Lung (tissue), 12 donors: ENCODE data around the gene FAM177A1. TPM values are rescaled to one million over a fixed set of nuclear protein-coding genes. Genes with fewer than 3 reads are reported as not detected.

ENCODE experiments used
- ATAC-seq: fragments of 200-7000 bp; cut with Tn5 transposase; one replicate; pipeline ENCODE4 v1.9.1; 2020; ENCODE audit warnings: moderate number of reproducible peaks; ENCODE audit not compliant: insufficient read depth, low FRiP score
- DNase-seq, 3 donors: peaks; one replicate each; pipeline ENCODE4 v3.0.0-alpha.2; 2013 to 2017
- H3K27ac ChIP-seq, 2 donors: one replicate each; pipeline ENCODE4 v1.5.1; 2013; ENCODE audit warnings: mild to moderate bottlenecking in 2 of 2, moderate library complexity in 2 of 2, control low read depth in 1 of 2, inconsistent platforms in 1 of 2, low read depth in 1 of 2, low read length in 1 of 2
- H3K27me3 ChIP-seq, 3 donors: one replicate each; pipeline ENCODE4 v1.5.1; 2013; ENCODE audit warnings: low read length in 2 of 3; ENCODE audit not compliant: control insufficient read depth in 3 of 3, insufficient read depth in 3 of 3
- H3K36me3 ChIP-seq, 4 donors: one replicate each; pipeline ENCODE4 v1.5.1; 2013; ENCODE audit warnings: low read length in 4 of 4, mild to moderate bottlenecking in 1 of 4, moderate library complexity in 1 of 4; ENCODE audit not compliant: control insufficient read depth in 4 of 4, insufficient read depth in 4 of 4
- H3K4me1 ChIP-seq, 5 donors: one replicate each; pipeline ENCODE4 v1.5.1; 2013; ENCODE audit warnings: low read length in 5 of 5, mild to moderate bottlenecking in 2 of 5, moderate library complexity in 1 of 5; ENCODE audit not compliant: control insufficient read depth in 5 of 5, insufficient read depth in 5 of 5
- H3K4me3 ChIP-seq: one replicate; pipeline ENCODE4 v1.5.1; 2013; ENCODE audit warnings: mild to moderate bottlenecking, control low read depth, moderate library complexity
- H3K9ac ChIP-seq, 2 donors: one replicate each; pipeline ENCODE4 v1.5.1; 2013; ENCODE audit warnings: low read length in 2 of 2, control low read depth in 1 of 2; ENCODE audit not compliant: insufficient read depth in 1 of 2
- H3K9me3 ChIP-seq, 4 donors: one replicate each; pipeline ENCODE4 v1.5.1; 2013; ENCODE audit warnings: low read length in 3 of 4, mild to moderate bottlenecking in 1 of 4, moderate library complexity in 1 of 4; ENCODE audit not compliant: control insufficient read depth in 4 of 4, insufficient read depth in 3 of 4
- CTCF ChIP-seq: IDR thresholded peaks from 2 replicates; pipeline ENCODE4 v1.5.1; 2012; ENCODE audit warnings: mild to moderate bottlenecking; ENCODE audit errors: control extremely low read depth, extremely low read depth
- WGBS, 2 donors: extraction: QIAGEN DNeasy Blood & Tissue Kit; methylation state at CpG; one replicate each; pipeline ENCODE4 v1.1.7; 2013; 5-methylcytosine and 5-hydroxymethylcytosine counted together
- polyA plus RNA-seq, 2 donors: library from polyadenylated mRNA; stranded (reverse); fragments of 200-250 nt; gene quantifications; one replicate each; pipeline ENCODE4 v1.2.1, GENCODE V29; 2013
- total RNA-seq, 2 donors: library from RNA; depleted of rRNA in 1 of 2; stranded (reverse); fragments of >200 nt in 1 of 2; gene quantifications; one replicate each; pipeline ENCODE4 v1.2.1, GENCODE V29; 2014 to 2021
- donor health status: control.
- donor health status: control.
- donor health status: Bipolar disorder and iron deficiency.
- donor health status: healthy.
- donor health status: DM: yes; HTN: yes; CAD: no.

Gene FAM177A1
- total and polyA plus RNA-seq, 4 donors, result 62.3 to 153 (median 81.0) TPM

GRCh38 chr14:35113308-35113950, 67.4 kb downstream of the FAM177A1 start:
- DNase-seq, result no peak
- H3K36me3 ChIP-seq, result peaks cover 17 to 37% (median 25%) of the 10 kb centered on the region in 4 donors
- no peak overlapping the region for H3K9ac ChIP-seq
- 96 to 97% methylated on average over 4 of the region's 4 CpGs for WGBS, 2 donors
- H3K4me3 ChIP-seq, result no peak overlapping the region
- TF ChIP-seq CTCF, result no peak
- no peak overlapping the region for H3K27ac ChIP-seq
- no peaks in the 10 kb centered on the region for H3K9me3 ChIP-seq
- H3K27me3 ChIP-seq, result no peaks in the 10 kb centered on the region
- no peaks in the 10 kb centered on the region for H3K4me1 ChIP-seq
- no peak for ATAC-seq

GRCh38 chr14:35114036-35114435, 68.0 kb downstream of the FAM177A1 start:
- H3K36me3 ChIP-seq, result peaks cover 17 to 37% (median 25%) of the 10 kb centered on the region in 4 donors
- WGBS, 2 donors, result 84 to 93% methylated on average over 2 of the region's 2 CpGs
- ATAC-seq (no peak), DNase-seq (no peak)
- H3K27ac ChIP-seq, result no peak overlapping the region
- no peaks in the 10 kb centered on the region for H3K27me3 ChIP-seq
- no peaks in the 10 kb centered on the region for H3K4me1 ChIP-seq
- no peak overlapping the region for H3K4me3 ChIP-seq
- no peak overlapping the region for H3K9ac ChIP-seq
- H3K9me3 ChIP-seq, result no peaks in the 10 kb centered on the region
- no peak for TF ChIP-seq CTCF

GRCh38 chr14:35116242-35116641, 70.2 kb downstream of the FAM177A1 start:
- no peaks in the 10 kb centered on the region for H3K27me3 ChIP-seq
- H3K27ac ChIP-seq, result no peak overlapping the region
- H3K4me3 ChIP-seq, result no peak overlapping the region
- 98 to 99% methylated on average over 4 of the region's 4 CpGs for WGBS, 2 donors
- ATAC-seq (no peak), DNase-seq (no peak)
- no peaks in the 10 kb centered on the region for H3K9me3 ChIP-seq
- H3K9ac ChIP-seq, result no peak overlapping the region
- peaks cover 0 to 6% (median 3%) of the 10 kb centered on the region in 5 donors for H3K4me1 ChIP-seq
- TF ChIP-seq CTCF, result no peak
- H3K36me3 ChIP-seq, result peaks cover 15 to 27% (median 19%) of the 10 kb centered on the region in 4 donors

- no peaks in the 10 kb centered on the region for H3K27me3 ChIP-seq
These were observed 71.0 kb downstream of the FAM177A1 start for GRCh38 chr14:35117112-35117511.

More at GRCh38 chr14:35117112-35117511, 71.0 kb downstream of the FAM177A1 start:
- peaks cover 0 to 6% (median 3%) of the 10 kb centered on the region in 5 donors for H3K4me1 ChIP-seq
- DNase-seq (no peak), ATAC-seq (no peak)
- no peak for TF ChIP-seq CTCF
- peaks cover 8 to 20% (median 15%) of the 10 kb centered on the region in 4 donors for H3K36me3 ChIP-seq
- no peak overlapping the region for H3K27ac ChIP-seq
- no peak overlapping the region for H3K9ac ChIP-seq
- WGBS, 2 donors, result 96% methylated on average over 2 of the region's 2 CpGs
- no peak overlapping the region for H3K4me3 ChIP-seq
- H3K9me3 ChIP-seq, result no peaks in the 10 kb centered on the region
